NT2/D1 (cell line): Measurements from ENCODE around the gene SEPSECS.

Experiments
- DNase-seq: peaks from one replicate; pipeline ENCODE4 v3.0.0-alpha.2; 2011; ENCODE audit warnings: low read depth, low spot score
- H3K27me3 ChIP-seq: 2 replicates; pipeline ENCODE4 v1.6.0; 2011; ENCODE audit warnings: mild to moderate bottlenecking; ENCODE audit not compliant: insufficient read length, insufficient read depth
- H3K36me3 ChIP-seq: 2 replicates; pipeline ENCODE4 v1.6.1; 2011; ENCODE audit warnings: mild to moderate bottlenecking, low read length, mixed read lengths; ENCODE audit not compliant: insufficient read depth, insufficient read length
- H3K4me1 ChIP-seq: 2 replicates; pipeline ENCODE4 v1.5.1; 2011; ENCODE audit not compliant: insufficient read depth, insufficient read length
- H3K4me3 ChIP-seq: 2 replicates; pipeline ENCODE4 v1.5.1; 2011; ENCODE audit warnings: low read depth; ENCODE audit not compliant: insufficient read length
- H3K9ac ChIP-seq: 2 replicates; pipeline ENCODE4 v1.6.0; 2011; ENCODE audit warnings: low read depth; ENCODE audit not compliant: insufficient read length
- H3K9me3 ChIP-seq: 2 replicates; pipeline ENCODE4 v1.5.1; 2011; ENCODE audit warnings: mild to moderate bottlenecking, low read length; ENCODE audit not compliant: insufficient read depth
- SUZ12 ChIP-seq: IDR thresholded peaks from 2 replicates; pipeline ENCODE4 v1.6.1; 2011; ENCODE audit not compliant: insufficient read length, insufficient read depth; ENCODE audit errors: extremely low read depth
- YY1 ChIP-seq: IDR thresholded peaks from 2 replicates; pipeline ENCODE4 v1.6.1; 2011; ENCODE audit not compliant: insufficient read length, insufficient read depth
- ZNF274 ChIP-seq: IDR thresholded peaks from 2 replicates; pipeline ENCODE4 v1.6.1; 2011; ENCODE audit warnings: mild to moderate bottlenecking, low read depth, low read length

Gene SEPSECS

DNA sequence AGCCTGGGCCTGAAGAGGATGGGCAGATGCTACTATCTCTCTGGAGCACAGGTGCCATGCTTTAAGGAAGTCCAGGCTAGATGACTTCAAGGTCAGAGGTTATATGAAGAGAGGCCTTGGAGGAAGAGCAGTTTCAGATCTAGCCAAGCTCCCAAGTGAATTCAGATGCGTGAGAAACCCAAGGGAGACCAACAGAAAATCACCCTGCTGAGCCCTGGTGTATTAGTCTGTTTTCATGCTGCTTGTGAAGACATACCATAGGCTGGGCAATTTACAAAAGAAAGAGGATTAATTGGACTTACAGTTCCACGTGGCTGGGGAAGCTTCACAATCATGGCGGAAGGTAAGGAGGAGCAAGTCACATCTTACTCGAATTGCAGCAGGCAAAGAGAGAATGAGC, 81.7 kb downstream of the SEPSECS start:
- TF ChIP-seq SUZ12 (no peak), ZNF274 (no peak), YY1 (no peak)
- peaks cover 26% of the 10 kb centered on the region; the same call in 1 of the 2 replicates for H3K9me3 ChIP-seq
- H3K9ac ChIP-seq = no peak overlapping the region
- no peak overlapping the region for H3K4me3 ChIP-seq
- DNase-seq = no peak
- no peaks in the 10 kb centered on the region for H3K36me3 ChIP-seq
- H3K4me1 ChIP-seq = no peaks in the 10 kb centered on the region
- H3K27me3 ChIP-seq = no peaks in the 10 kb centered on the region

- no peaks in the 10 kb centered on the region for H3K27me3 ChIP-seq
- no peaks in the 10 kb centered on the region for H3K4me1 ChIP-seq
- peaks cover 27% of the 10 kb centered on the region; the same call in 1 of the 2 replicates for H3K9me3 ChIP-seq
- TF ChIP-seq YY1 (no peak), SUZ12 (no peak), ZNF274 (no peak)
- no peaks in the 10 kb centered on the region for H3K36me3 ChIP-seq
- no peak overlapping the region for H3K9ac ChIP-seq
- no peak overlapping the region for H3K4me3 ChIP-seq
- DNase-seq = no peak
Measured at GRCh38 chr4:25076625-25077398, 83.4 kb downstream of the SEPSECS start.

DNA sequence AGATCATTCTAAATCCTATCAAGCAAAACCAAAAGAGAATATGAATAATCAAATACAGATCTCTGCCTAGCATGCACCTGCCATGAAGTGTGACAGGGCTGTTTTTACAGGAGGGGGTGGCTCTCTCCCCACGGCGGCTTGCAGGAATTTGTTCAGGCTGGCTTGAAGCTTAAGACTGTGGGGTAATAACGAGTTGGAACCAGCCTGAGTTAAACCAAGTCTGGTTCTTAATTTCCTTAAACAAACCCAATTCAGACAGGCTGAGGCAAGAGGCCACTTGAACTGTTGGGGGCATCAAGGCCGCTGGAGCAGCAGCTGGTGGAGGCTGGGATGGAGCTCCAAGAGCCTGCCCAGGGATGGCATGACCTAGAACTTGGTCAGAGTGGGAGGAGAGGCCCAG, 84.4 kb downstream of the SEPSECS start:
- Histone ChIP-seq H3K4me3 (no peak overlapping the region), H3K9ac (no peak overlapping the region), H3K27me3 (no peaks in the 10 kb centered on the region), H3K36me3 (no peaks in the 10 kb centered on the region), H3K9me3 (peaks cover 27% of the 10 kb centered on the region; the same call in 1 of the 2 replicates), H3K4me1 (no peaks in the 10 kb centered on the region)
- DNase-seq = no peak
- no peak for TF ChIP-seq SUZ12
- no peak for TF ChIP-seq ZNF274
- no peak for TF ChIP-seq YY1

DNA sequence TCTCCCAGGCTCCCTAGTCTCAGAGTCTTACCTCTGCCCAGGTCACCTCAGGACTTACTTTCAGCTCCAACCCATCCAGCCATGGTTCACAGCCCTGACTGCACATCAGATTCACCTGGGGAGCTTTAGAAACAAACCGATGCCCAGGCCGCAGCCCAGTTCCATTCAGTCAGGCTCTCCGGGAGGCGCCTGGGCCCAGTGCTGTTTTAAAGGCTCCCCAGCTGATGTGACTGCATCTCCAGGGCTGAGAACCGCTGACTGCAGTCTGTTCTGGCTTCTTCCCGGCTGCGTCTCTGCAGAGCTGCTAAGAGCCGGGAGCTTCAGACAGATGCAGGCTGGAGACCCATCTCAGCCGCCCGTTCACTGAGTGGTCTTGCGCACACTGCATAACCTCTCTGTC, 85.1 kb downstream of the SEPSECS start:
- H3K9me3 ChIP-seq = peaks cover 27% of the 10 kb centered on the region; the same call in 1 of the 2 replicates
- TF ChIP-seq ZNF274 = no peak
- no peak for TF ChIP-seq SUZ12
- no peak for TF ChIP-seq YY1

GRCh38 chr4:25070545-25070944, 89.7 kb downstream of the SEPSECS start:
- H3K4me1 ChIP-seq = peaks cover 3% of the 10 kb centered on the region
- H3K9me3 ChIP-seq = peaks cover 18% of the 10 kb centered on the region; the same call in 1 of the 2 replicates
- H3K36me3 ChIP-seq = no peaks in the 10 kb centered on the region
- H3K4me3 ChIP-seq = no peak overlapping the region
- DNase-seq = no peak
- H3K9ac ChIP-seq = no peak overlapping the region
- TF ChIP-seq ZNF274 (no peak), SUZ12 (no peak), YY1 (no peak)
- no peaks in the 10 kb centered on the region for H3K27me3 ChIP-seq

More for the DNA sequence above, 85.1 kb downstream of the SEPSECS start:
- DNase-seq = no peak
- no peaks in the 10 kb centered on the region for H3K27me3 ChIP-seq
- no peak overlapping the region for H3K4me3 ChIP-seq
- H3K9ac ChIP-seq = no peak overlapping the region
- H3K36me3 ChIP-seq = no peaks in the 10 kb centered on the region
- peaks cover 3% of the 10 kb centered on the region for H3K4me1 ChIP-seq
